Activated B cell treated with CpG ODN at 0.5 μM for 24 hours (primary cell): Measurements from ENCODE around the gene L3MBTL3. TPM values are rescaled to one million over a fixed set of nuclear protein-coding genes. Genes with fewer than 3 reads are reported as not detected.

Experiments
- ATAC-seq: fragments of 200-7000 bp; cut with Tn5 transposase; one replicate; pipeline ENCODE4 v1.10.0; 2021; ENCODE audit warnings: low read depth, mild to moderate bottlenecking, moderate library complexity
- CTCF ChIA-PET: fragments of 350-600 bp; sonication (Branson Sonifier 250); formaldehyde crosslinking; loops from one replicate; lab custom pipeline; 2021; ENCODE audit warnings: antibody characterized with exemption; lab: Charles Lee
- POLR2A ChIA-PET: fragments of 350-600 bp; sonication (Branson Sonifier 250); formaldehyde crosslinking; loops from one replicate; lab custom pipeline; 2021; ENCODE audit warnings: antibody characterized with exemption; lab: Charles Lee
- DNase-seq: peaks from one replicate; pipeline ENCODE4 v3.0.0; 2022
- H3K27ac Mint-ChIP-seq: one replicate; pipeline ENCODE4 v1.8.0; 2020; ENCODE audit warnings: mixed read lengths
- H3K27me3 Mint-ChIP-seq: one replicate; pipeline ENCODE4 v1.8.0; 2021; ENCODE audit warnings: mixed read lengths
- H3K36me3 Mint-ChIP-seq: one replicate; pipeline ENCODE4 v1.8.0; 2021; ENCODE audit warnings: low read depth, mixed read lengths
- H3K4me1 Mint-ChIP-seq: one replicate; pipeline ENCODE4 v1.8.0; 2021; ENCODE audit warnings: mixed read lengths
- H3K4me3 Mint-ChIP-seq: one replicate; pipeline ENCODE4 v1.8.0; 2020; ENCODE audit warnings: mild to moderate bottlenecking, mixed read lengths
- H3K9me3 Mint-ChIP-seq: one replicate; pipeline ENCODE4 v1.8.0; 2020; ENCODE audit warnings: mixed read lengths
- CTCF ChIP-seq: fragments of 200-600 bp; IDR thresholded peaks from one replicate; pipeline ENCODE4 v1.8.0; 2022; ENCODE audit warnings: antibody characterized with exemption, mild to moderate bottlenecking
- intact Hi-C: fragments of 100-400 bp; cut with micrococcal nuclease; formaldehyde crosslinking; loops from one replicate; pipeline ENCODE4 v1.15.1; 2024
- total RNA-seq: library from RNA; stranded (reverse); gene quantifications from 2 replicates; pipeline ENCODE4 v1.2.3, GENCODE V29; 2022

Gene L3MBTL3
- total RNA-seq, 1 donor from 2014 or later: 30.4 TPM

- Mint-ChIP-seq H3K4me3 (no peak overlapping the region), H3K9me3 (no peaks in the 10 kb centered on the region), H3K27me3 (no peaks in the 10 kb centered on the region), H3K4me1 (no peaks in the 10 kb centered on the region), H3K36me3 (peaks cover 89% of the 10 kb centered on the region), H3K27ac (no peak overlapping the region)
- no peak for TF ChIP-seq CTCF
- DNase-seq (no peak), ATAC-seq (no peak)
- ChIA-PET CTCF (no interaction called here), POLR2A (no interaction called here)
- intact Hi-C loops: no loop called here
These were observed 36.3 kb downstream of the L3MBTL3 start for GRCh38 chr6:130054725-130055124.

GRCh38 chr6:130055271-130055670, 36.9 kb downstream of the L3MBTL3 start:
- ATAC-seq: no peak
- H3K4me1 Mint-ChIP-seq: no peaks in the 10 kb centered on the region
- intact Hi-C loops: no loop called here
- no peak for TF ChIP-seq CTCF
- no peaks in the 10 kb centered on the region for H3K27me3 Mint-ChIP-seq
- H3K27ac Mint-ChIP-seq: no peak overlapping the region
- H3K36me3 Mint-ChIP-seq: peaks cover 87% of the 10 kb centered on the region
- CTCF ChIA-PET: no interaction called here
- no peak overlapping the region for H3K4me3 Mint-ChIP-seq
- H3K9me3 Mint-ChIP-seq: no peaks in the 10 kb centered on the region
- POLR2A ChIA-PET: no interaction called here
- no peak for DNase-seq

- H3K9me3 Mint-ChIP-seq: no peaks in the 10 kb centered on the region
- H3K36me3 Mint-ChIP-seq: peaks cover 82% of the 10 kb centered on the region
- CTCF ChIA-PET: no interaction called here
- no peak for DNase-seq
- H3K4me3 Mint-ChIP-seq: no peak overlapping the region
- TF ChIP-seq CTCF: no peak
- H3K27me3 Mint-ChIP-seq: no peaks in the 10 kb centered on the region
- H3K4me1 Mint-ChIP-seq: no peaks in the 10 kb centered on the region
- no peak for ATAC-seq
- intact Hi-C loops: no loop called here
- POLR2A ChIA-PET: no interaction called here
- H3K27ac Mint-ChIP-seq: no peak overlapping the region
These were observed 39.1 kb downstream of the L3MBTL3 start for GRCh38 chr6:130057495-130057894.

- H3K4me1 Mint-ChIP-seq: no peaks in the 10 kb centered on the region
- no peaks in the 10 kb centered on the region for H3K9me3 Mint-ChIP-seq
- ChIA-PET CTCF (no interaction called here), POLR2A (no interaction called here)
- no peaks in the 10 kb centered on the region for H3K27me3 Mint-ChIP-seq
- intact Hi-C loops: no loop called here
- ATAC-seq (no peak), DNase-seq (no peak)
- TF ChIP-seq CTCF: no peak
- H3K27ac Mint-ChIP-seq: no peak overlapping the region
- H3K36me3 Mint-ChIP-seq: peaks cover 79% of the 10 kb centered on the region
- no peak overlapping the region for H3K4me3 Mint-ChIP-seq
These were observed 45.4 kb downstream of the L3MBTL3 start for GRCh38 chr6:130063806-130064205.

- no peak for ATAC-seq
- Mint-ChIP-seq H3K4me1 (no peaks in the 10 kb centered on the region), H3K36me3 (peaks cover 82% of the 10 kb centered on the region), H3K4me3 (no peak overlapping the region), H3K27ac (no peak overlapping the region), H3K9me3 (no peaks in the 10 kb centered on the region), H3K27me3 (no peaks in the 10 kb centered on the region)
- CTCF ChIA-PET: no interaction called here
- POLR2A ChIA-PET: no interaction called here
- intact Hi-C loops: no loop called here
- TF ChIP-seq CTCF: no peak
- no peak for DNase-seq
These were observed 47.3 kb downstream of the L3MBTL3 start for GRCh38 chr6:130065609-130066156.
